ENCODE data around the gene LRMDA.

The LRMDA gene

GRCh38 chr10:75825235-75825634 is 393.8 kb downstream of the LRMDA start:
- H3K9me3 Mint-ChIP-seq, result peaks cover 34% of the 10 kb centered on the region
- no peak overlapping the region for H3K4me3 Mint-ChIP-seq
- H3K27ac Mint-ChIP-seq, result no peak overlapping the region
- no peak for TF ChIP-seq CTCF (IDR thresholded peaks at IDR 0.05)
- DNase-seq, result no peak
- peaks cover 28% of the 10 kb centered on the region for H3K4me1 Mint-ChIP-seq
- peaks cover 4% of the 10 kb centered on the region for H3K27me3 Mint-ChIP-seq (ENCODE audit: low read depth, poor library complexity)
- peaks cover 16% of the 10 kb centered on the region for H3K36me3 Mint-ChIP-seq (ENCODE audit: low read depth)

- Mint-ChIP-seq H3K36me3 (ENCODE audit: low read depth) (peaks cover 20% of the 10 kb centered on the region), H3K27me3 (ENCODE audit: low read depth, poor library complexity) (peaks cover 4% of the 10 kb centered on the region), H3K4me1 (peaks cover 28% of the 10 kb centered on the region), H3K9me3 (peaks cover 34% of the 10 kb centered on the region), H3K4me3 (no peak overlapping the region), H3K27ac (peak overlapping the region; percentile 58)
- no peak for DNase-seq
- TF ChIP-seq CTCF (IDR thresholded peaks at IDR 0.05), result no peak
Measured at GRCh38 chr10:75825661-75826060, 394.2 kb downstream of the LRMDA start.

- H3K27ac Mint-ChIP-seq, result no peak overlapping the region
- peaks cover 4% of the 10 kb centered on the region for H3K27me3 Mint-ChIP-seq (ENCODE audit: low read depth, poor library complexity)
Measured at GRCh38 chr10:75826846-75827245, 395.4 kb downstream of the LRMDA start.

GRCh38 chr10:75827587-75828021 is 396.2 kb downstream of the LRMDA start:
- Mint-ChIP-seq H3K27ac (no peak overlapping the region), H3K9me3 (peaks cover 25% of the 10 kb centered on the region), H3K4me3 (no peak overlapping the region), H3K27me3 (ENCODE audit: low read depth, poor library complexity) (peaks cover 8% of the 10 kb centered on the region), H3K36me3 (ENCODE audit: low read depth) (peaks cover 19% of the 10 kb centered on the region), H3K4me1 (peaks cover 28% of the 10 kb centered on the region)
- TF ChIP-seq CTCF (IDR thresholded peaks at IDR 0.05), result no peak
- DNase-seq, result no peak

More at GRCh38 chr10:75826846-75827245, 395.4 kb downstream of the LRMDA start:
- DNase-seq, result no peak
- H3K9me3 Mint-ChIP-seq, result peaks cover 25% of the 10 kb centered on the region
- no peak overlapping the region for H3K4me3 Mint-ChIP-seq
- no peak for TF ChIP-seq CTCF (IDR thresholded peaks at IDR 0.05)
- peaks cover 15% of the 10 kb centered on the region for H3K36me3 Mint-ChIP-seq (ENCODE audit: low read depth)
- peaks cover 28% of the 10 kb centered on the region for H3K4me1 Mint-ChIP-seq

- Mint-ChIP-seq H3K4me1 (peaks cover 28% of the 10 kb centered on the region), H3K27ac (no peak overlapping the region), H3K36me3 (ENCODE audit: low read depth) (peaks cover 16% of the 10 kb centered on the region), H3K27me3 (ENCODE audit: low read depth, poor library complexity) (peaks cover 8% of the 10 kb centered on the region), H3K4me3 (no peak overlapping the region), H3K9me3 (peaks cover 25% of the 10 kb centered on the region)
- no peak for DNase-seq
- no peak for TF ChIP-seq CTCF (IDR thresholded peaks at IDR 0.05)
Measured at GRCh38 chr10:75828413-75828812, 397.0 kb downstream of the LRMDA start.

GRCh38 chr10:75836064-75836463 is 404.6 kb downstream of the LRMDA start:
- Mint-ChIP-seq H3K27ac (no peak overlapping the region), H3K27me3 (ENCODE audit: low read depth, poor library complexity) (peaks cover 19% of the 10 kb centered on the region), H3K4me3 (no peak overlapping the region), H3K9me3 (peaks cover 24% of the 10 kb centered on the region), H3K4me1 (peaks cover 12% of the 10 kb centered on the region), H3K36me3 (ENCODE audit: low read depth) (peaks cover 13% of the 10 kb centered on the region)
- TF ChIP-seq CTCF (IDR thresholded peaks at IDR 0.05), result no peak
- DNase-seq, result no peak

All from nephron progenitor cell (in vitro differentiated cells).